Ovary (tissue), 3 donors: ENCODE results near the gene EWSR1.

ENCODE experiments used
- CTCF ChIP-seq, 3 donors: fragments of 450-650 bp in 2 of 3; fragments of 200-600 bp in 1 of 3; IDR thresholded peaks; one replicate each; pipeline versions ENCODE4 v1.5.1 to v1.8.0; 2016 to 2022; ENCODE audit warnings: antibody characterized with exemption in 3 of 3, mild to moderate bottlenecking in 1 of 3
- POLR2A ChIP-seq: fragments of 450-650 bp; IDR thresholded peaks from one replicate; pipeline ENCODE4 v1.6.1; 2017; ENCODE audit warnings: antibody characterized with exemption, mild to moderate bottlenecking, moderate library complexity
- donor health status: DM: no; HTN: no; CAD: no.

GRCh38 chr22:29314537-29315285 is 46.6 kb downstream of the EWSR1 start:
- TF ChIP-seq CTCF (IDR thresholded peaks at IDR 0.05) (no peak), POLR2A (no peak)
